ENCODE measurements around the gene MYRF.

Gene MYRF

DNA sequence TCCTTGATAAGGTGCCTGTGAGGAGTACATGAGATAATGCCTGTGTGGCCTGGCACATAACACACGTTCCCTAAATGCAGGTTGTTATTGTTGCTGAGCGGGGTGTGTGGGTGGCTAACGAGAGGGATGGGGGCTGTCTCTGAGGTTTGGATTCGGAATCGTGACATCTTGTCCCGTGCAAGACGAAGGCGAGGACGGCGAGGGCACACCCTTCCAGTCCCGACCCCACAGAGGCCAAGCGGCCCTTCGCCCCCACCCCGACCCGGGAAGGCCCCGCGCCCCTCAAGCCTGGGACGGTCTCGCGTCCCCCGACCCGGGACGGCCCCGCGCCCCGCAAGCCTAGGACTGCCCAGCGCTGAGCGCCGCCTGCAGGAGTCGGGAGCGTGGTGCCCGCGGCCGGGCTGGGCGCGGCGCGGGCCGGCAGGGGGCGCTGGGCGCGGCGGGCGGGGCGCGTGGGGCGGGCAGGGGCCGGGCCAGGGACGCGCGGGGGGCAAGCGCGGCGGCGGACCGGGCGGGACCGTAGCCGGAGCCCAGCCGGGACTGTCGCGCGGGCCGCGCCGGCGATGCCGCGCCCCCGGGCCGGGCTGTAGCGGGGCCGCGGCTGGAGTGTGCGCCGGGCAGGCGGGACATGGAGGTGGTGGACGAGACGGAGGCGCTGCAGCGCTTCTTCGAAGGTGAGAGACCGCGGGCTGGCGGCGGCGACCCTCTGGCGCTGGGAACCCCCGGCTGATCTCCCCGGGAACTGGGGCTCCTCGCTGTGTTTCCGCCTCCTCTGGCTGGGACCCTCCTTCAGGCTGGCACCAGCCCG, at the start of gene MYRF:
MYRF (plus strand) TSS at position 520 of the 808 bp plus-strand sequence; CDS start at position 629, 109 bp downstream.
- DNase-seq = peak; percentile 59

- no peak for DNase-seq
Measured at GRCh38 chr11:61702701-61703312, 49.6 kb upstream of the MYRF start.

GRCh38 chr11:61704838-61705237, 47.6 kb upstream of the MYRF start:
- DNase-seq = no peak

DNA sequence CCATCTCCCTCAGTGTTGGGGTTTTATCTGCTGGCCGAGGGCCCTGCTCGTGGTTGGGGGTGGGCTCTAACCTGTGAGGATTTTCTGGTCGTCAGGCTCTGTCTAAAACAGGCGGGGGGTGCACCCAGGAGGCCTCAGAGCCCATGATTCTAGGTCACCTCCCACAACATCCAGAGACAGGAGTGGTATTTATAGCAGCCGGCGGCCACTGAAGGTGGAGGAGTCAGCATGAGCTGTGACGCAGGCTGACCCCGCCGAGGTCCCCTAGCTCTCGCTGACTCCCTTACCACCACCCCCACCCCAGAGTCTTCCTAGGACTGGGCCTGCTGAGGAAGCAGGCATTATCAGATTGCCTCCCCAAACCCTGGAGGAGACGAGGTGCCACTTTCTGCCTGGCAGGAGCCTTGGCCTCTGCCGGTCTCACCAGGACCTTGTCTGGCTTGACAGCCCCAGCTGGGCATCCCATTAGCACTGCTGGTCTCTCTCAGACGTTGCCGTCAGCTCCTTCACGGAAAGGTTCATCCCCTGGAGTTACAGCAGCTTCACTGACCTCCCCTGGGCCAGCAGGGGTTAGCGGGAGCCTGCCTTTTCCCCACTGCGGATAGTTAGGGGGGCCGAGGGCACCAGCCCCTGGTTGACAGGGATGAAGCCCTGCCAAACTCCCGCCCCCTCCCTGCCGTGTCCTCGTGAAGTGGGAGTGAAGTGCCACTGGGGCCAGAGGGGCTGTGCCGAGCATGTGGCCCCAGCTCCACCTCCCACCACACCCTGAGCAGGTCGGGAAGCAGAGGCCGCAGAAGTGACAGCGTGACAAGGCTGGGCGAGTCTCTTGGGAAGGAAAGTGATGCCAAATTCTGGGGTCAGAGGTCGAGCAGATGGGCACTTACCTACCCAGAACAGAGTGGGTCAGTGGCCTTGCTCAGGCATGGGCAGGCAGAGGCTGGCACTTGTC, 45.7 kb upstream of the MYRF start:
- DNase-seq = no peak

GRCh38 chr11:61707574-61707973, 44.9 kb upstream of the MYRF start:
- no peak for DNase-seq

- no peak for DNase-seq
Measured at GRCh38 chr11:61709110-61709509, 43.3 kb upstream of the MYRF start.

DNA sequence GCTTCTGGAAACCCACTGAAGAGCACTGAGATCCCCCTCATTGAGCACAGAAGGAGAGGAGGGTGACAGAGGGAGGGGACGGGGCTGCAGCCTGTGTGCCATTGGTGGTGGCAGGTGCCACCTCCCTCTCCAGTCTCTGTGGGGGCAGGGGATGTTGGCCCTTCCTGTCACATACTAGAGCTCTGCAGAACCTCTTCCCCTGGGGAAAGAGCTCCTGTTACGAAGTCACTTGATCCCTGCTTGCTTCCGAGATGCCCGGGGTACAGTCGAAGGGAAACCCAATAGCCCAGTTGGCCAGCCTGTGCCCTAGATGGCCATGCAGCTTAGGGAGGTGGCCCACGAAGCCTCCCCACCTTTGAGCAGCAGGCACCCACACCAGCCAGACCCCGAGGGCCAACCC, 42.9 kb upstream of the MYRF start:
- no peak for DNase-seq

GRCh38 chr11:61710019-61710418, 42.4 kb upstream of the MYRF start:
- DNase-seq = no peak

GRCh38 chr11:61711037-61711436, 41.4 kb upstream of the MYRF start:
- DNase-seq = no peak

GRCh38 chr11:61711498-61711897, 40.9 kb upstream of the MYRF start:
- DNase-seq = no peak

DNA sequence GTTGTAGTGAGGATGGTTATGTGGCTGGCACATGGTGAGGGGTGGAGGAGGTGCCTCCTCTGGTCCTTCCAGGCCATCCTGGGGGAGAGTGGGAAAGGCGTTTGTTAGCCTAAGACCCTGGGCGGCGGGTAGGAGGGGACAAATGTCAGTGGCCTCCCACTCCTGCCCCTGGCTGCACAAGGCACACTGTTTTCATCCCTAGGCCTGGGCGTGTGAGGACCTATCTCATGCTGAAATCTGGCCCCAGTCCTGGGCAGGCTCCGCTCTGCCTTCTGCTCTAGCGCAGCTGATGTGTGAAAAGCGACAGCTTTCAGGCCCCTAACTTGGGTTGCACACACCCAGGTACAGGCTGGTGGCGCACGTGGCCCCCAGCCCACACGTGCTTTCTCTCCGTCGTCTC, 40.1 kb upstream of the MYRF start:
- no peak for DNase-seq

DNA sequence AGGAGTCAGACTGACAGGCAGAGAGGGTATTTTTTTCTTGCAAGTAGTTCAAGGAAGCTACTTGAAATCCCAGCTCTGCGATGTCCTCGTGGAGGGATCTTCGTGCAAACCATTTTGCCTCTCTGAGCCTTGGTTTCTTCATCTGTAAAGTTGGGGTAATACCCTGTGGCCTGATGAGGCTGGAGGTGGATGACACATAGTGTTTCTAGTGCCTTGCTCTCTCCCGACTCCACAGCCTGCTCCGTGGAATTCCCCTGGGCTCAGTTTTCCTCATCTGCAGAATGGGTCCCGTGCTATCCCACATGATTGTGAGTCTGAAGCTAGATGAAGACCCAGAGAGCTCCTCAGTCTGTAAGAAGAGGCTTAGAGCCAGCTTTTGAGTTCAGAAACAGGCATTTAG, 39.6 kb upstream of the MYRF start:
- no peak for DNase-seq

DNA sequence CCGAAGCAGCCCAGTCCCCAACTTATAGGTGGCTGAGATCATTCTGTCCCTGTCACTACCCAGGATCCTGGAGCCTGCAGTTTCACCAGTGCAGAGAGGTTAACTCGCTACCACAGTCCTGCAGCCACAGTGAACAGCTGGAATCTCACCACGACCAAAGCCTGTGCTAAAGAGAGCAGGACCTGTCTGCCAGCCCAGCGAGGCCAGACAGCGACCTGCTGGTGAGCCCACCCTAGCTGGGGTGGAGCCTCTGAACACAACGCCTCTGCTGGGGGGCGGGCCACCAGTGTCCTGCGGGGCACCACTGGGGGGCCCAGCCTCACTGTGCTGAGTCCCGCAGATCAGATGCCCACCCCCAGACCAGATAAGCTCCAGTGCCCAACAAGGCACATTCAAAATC, 39.0 kb upstream of the MYRF start:
- no peak for DNase-seq

DNA sequence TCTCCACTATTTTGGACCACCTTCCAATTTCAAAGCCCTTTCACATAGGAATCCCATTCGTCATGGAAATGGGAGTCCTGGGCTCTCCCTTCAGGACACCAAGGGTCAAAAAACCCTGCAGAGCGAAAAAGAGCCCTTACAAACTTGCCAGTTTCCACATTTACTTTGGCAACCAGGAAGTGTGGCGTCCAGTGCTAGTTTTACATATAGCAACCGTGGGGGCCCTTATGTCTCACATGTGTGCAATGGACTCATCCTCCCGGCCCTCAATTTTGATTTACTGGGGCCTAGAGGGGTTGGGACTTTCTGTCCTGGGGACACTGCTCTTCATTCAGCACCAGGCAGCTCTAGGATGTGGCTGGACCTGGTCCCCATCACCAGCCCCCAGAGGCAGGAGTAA, 38.5 kb upstream of the MYRF start:
- DNase-seq = no peak

GRCh38 chr11:61714316-61714715, 38.1 kb upstream of the MYRF start:
- DNase-seq = no peak

DNA sequence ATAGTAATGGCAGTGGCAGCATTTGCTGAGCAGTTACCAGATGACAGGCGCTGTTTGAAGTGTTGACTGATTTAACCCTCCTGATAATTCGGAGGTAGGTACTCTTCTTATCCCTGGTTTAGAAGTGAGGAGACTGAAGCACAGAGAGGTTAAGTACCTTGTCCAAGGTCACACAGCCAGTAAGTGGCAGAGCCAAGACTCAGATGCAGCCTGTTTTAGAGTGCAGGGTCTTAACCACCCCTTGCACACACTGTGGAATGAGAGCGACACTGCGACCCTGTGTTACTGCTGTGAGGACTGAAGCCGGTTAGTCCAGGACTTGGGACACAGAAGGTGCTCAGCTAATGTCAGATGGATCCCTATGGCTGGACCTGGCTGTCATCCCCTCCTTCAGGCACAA, 37.5 kb upstream of the MYRF start:
- DNase-seq = no peak

DNA sequence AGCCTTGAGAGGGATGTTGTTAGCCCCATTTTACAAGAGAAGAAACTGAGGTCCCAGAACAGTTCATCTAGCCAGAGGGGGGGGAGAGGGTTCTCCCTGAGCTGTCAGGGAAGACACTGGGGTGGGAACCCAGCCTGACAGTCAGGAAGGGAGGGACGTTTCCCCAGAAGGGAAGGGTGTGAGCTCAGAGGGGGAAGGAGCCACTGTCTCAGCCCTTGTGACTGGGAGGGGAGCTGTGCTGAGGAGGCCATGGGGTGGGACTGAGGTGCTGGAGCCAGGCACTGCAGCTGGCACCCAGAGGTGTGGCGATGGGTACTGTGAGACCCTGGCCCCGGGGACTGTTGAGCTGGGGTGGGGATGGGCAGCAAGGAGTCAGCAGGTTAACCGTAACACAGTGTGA, 36.6 kb upstream of the MYRF start:
- no peak for DNase-seq

DNA sequence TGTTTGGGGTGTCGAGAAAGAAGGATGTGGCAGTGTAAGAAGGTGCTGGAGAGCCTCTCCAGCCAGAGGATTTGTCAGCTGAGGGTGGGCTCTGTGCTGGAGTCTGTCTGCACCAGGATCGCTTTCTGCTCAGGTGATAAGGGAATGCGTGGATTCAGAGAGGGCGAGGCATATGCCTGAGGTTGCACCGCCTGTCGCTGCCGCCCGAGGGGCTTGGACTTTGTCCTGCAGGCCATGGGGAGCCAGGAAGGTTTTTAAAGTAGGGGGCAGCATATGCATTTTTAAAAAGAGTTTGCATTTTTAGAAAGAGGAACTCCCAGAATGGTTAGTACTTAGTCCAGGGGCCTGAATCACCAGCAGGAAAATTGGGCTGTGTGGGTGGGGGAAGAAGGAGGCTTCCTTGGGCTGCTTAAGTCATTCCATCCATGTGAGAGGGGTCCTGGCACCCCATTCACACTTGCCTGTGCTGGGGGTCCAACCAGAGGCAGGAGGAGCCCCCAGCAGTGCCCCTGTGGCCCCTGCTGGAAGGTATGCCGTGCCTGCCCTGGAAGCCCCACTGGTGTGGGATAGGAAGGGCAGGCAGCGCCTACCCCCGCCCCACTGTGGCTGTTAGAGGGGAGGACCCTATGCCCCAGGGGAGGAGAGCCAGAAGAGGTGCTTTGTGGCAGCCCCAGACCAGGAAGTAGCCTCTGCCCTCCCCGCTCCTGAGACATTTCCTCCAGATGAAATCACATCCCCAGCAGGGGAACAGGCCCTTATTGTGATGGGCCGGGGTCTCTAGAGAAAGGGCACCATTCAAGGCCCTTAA, 35.8 kb upstream of the MYRF start:
- no peak for DNase-seq

- DNase-seq = no peak
Measured at GRCh38 chr11:61717286-61718033, 35.0 kb upstream of the MYRF start.

DNA sequence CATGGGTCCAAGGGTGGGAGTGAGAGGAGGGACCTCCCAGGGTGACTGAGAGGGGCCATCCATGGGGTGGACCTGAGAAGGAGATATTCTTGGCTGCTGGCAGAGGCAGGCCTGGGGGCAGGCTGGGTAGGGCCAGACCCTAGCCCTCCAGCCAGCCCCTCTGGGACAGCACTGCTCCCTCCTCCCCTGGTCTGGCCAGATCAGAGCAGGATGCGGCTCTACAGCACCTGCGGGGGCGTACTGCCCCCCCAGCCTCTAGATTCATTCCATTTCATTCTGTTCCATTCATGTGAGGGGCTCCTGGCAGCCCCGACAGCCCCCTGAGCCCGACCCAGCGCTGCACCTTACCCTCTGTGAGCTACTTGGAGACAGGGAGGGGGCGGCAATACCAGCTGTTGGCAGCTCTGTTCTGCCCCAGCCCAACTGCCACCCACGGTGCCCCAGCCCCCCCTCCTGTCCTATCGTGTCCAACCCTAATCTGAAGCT, 34.3 kb upstream of the MYRF start:
- no peak for DNase-seq

DNA sequence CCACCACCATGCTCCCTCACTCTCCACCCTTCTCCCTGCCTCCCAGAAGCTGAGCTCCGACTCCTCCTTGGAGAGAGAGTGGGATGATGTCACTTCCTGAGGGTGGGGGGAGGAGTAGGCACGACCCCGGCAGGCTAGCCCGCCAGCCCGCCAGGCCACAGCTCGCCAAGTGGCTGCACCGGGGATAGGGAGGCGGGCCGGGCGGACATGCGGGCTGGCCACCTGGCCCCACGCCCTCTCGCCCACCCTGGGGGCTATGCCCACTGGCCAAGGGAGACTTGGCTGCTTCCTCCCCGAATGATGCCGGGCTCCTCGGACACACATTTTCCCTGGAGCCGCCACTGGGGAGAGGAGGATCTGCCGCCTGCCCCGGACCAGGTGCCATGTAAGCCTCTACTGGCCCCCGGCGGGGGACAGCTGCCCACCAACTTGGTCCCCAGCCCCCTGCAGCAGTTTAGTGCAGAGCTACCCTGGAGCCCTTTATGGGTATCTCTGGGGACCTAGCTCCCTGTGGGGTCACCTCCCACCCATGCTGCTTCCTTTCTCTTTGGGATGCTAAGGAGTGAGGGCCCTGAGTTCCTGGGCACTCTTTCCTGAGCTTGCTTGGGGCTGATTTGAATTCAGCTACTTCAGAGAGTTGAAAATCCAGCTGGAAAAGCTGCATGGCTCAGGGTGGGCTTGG, 33.7 kb upstream of the MYRF start:
- DNase-seq = no peak
